Measurements from ENCODE around the gene ADGRB2. TPM values are rescaled to one million over a fixed set of nuclear protein-coding genes. Genes with fewer than 3 reads are reported as not detected.

Gene ADGRB2
- total and polyA plus RNA-seq, 3 donors from 2014 or later: 11.8 to 18.0 (median 15.7) TPM

DNA sequence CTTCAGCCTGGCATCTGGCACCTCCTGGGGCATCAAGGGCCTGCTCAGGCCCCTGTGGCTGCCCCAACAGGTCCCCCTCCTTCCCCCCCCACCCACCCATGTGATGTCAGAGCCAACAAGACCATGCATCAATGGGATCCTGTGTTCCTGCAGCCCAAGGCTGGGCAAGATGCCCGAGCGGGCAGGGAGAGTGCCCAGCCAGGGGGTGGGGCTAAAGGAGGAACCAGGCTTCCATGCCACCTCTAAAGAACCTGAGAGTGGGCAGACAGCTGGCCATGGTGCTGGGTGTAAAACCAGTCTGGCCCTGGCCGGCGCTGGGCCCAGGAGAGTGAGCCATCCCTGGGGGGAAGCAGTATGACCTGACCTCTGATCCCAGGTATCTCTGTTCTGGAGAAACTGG is 67.9 kb downstream of the ADGRB2 start:
- H3K4me3 ChIP-seq: no peak overlapping the region
- no peaks in the 10 kb centered on the region for H3K36me3 ChIP-seq (ENCODE audit: low read depth, missing control alignments)
- H3K27ac ChIP-seq: no peak overlapping the region
- H3K9me3 ChIP-seq: no peaks in the 10 kb centered on the region
- TF ChIP-seq POLR2A (IDR thresholded peaks at IDR 0.05) (no peak), CTCF (IDR thresholded peaks at IDR 0.05) (no peak)
- intact Hi-C loops (cut with DNase I; ENCODE audit: low total_unique reads): no loop called here
- DNase-seq: peak; percentile 82
- H3K4me1 ChIP-seq: peaks cover 13% of the 10 kb centered on the region
- no peaks in the 10 kb centered on the region for H3K27me3 ChIP-seq
- 74% methylated on average over 4 of the region's 4 CpGs; no CpG with 5 or more reads in 1 of the 2 donors for WGBS, 2 donors

DNA sequence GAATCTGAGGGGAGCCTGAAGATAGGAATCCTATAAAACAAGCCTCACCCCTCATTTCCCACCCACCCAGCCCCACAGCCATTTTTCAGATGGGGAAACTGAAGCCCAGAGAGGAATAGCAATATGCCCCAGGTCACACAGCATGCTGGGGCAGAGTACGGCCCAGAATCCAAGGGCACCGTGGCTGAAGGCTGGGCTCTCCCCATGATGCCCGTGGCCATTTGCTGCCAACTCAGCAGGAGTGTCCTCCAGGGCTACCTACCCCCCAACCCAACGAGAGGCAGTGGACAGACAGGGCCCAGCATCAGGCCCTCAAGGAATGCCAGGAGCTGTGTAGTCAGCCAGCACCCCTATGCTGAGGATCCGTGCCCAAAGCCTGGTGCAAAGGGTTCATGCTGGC is 68.8 kb downstream of the ADGRB2 start:
- intact Hi-C loops (cut with DNase I; ENCODE audit: low total_unique reads): no loop called here
- peaks cover 3% of the 10 kb centered on the region for H3K4me1 ChIP-seq
- H3K27ac ChIP-seq: no peak overlapping the region
- no peak for DNase-seq
- H3K27me3 ChIP-seq: no peaks in the 10 kb centered on the region
- no peak overlapping the region for H3K4me3 ChIP-seq
- no peaks in the 10 kb centered on the region for H3K9me3 ChIP-seq
- H3K36me3 ChIP-seq (ENCODE audit: low read depth, missing control alignments): no peaks in the 10 kb centered on the region
- WGBS, 2 donors: 90% methylated on average over 5 of the region's 5 CpGs; no CpG with 5 or more reads in 1 of the 2 donors
- TF ChIP-seq POLR2A (IDR thresholded peaks at IDR 0.05): no peak
- no peak for TF ChIP-seq CTCF (IDR thresholded peaks at IDR 0.05)

- 67 to 73% methylated on average over 8 of the region's 8 CpGs for WGBS, 2 donors
- no peak for DNase-seq
- Histone ChIP-seq H3K4me3 (no peak overlapping the region), H3K9me3 (no peaks in the 10 kb centered on the region), H3K36me3 (ENCODE audit: low read depth, missing control alignments) (no peaks in the 10 kb centered on the region), H3K4me1 (no peaks in the 10 kb centered on the region), H3K27me3 (no peaks in the 10 kb centered on the region), H3K27ac (no peak overlapping the region)
- intact Hi-C loops (cut with DNase I; ENCODE audit: low total_unique reads): no loop called here
- TF ChIP-seq POLR2A (IDR thresholded peaks at IDR 0.05): no peak
- no peak for TF ChIP-seq CTCF (IDR thresholded peaks at IDR 0.05)
These were observed 69.2 kb downstream of the ADGRB2 start for GRCh38 chr1:31694964-31695313.

DNA sequence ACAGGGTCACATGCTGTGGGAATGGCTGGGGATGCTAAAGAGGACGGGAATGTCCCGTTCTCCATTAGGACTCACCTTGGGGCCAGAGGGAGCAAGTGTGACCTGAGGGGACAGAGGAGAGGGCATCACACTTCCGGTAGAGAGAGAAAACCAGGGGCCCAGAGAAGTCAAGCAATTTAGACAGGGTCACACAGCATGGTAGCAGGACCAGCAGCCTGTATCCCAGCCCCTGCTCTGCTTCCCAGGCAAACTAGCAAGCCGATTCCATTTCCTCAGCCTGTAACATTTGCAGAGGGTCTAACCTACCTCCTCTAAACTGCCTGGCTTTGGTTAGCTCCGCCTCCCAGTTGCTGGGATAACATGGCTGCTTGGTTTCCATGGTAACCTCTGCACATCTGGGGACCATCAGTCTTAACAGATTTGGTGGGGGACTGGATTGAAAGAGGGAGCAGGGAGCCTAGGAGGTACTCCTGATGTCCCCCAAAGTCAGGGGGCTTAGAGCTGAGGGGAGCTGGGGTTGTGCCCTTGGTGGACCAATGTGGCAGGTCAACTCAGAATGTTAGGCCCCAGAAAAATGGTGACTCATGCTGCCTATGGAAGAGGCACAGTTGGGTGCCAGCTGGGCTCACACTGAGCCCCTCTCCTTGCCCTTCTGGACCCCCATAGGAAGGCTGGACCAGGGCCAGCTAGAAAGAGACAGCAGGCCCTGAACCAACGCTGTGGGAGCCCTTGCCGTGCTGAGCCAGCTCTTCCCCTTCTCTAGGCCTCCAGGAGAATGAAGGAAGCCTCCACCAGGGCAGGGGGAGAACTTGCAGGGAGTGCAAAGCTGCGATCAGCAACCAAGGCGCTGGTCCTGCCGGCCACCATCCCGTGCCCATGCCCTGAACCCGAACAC is 69.8 kb downstream of the ADGRB2 start:
- Histone ChIP-seq H3K4me1 (no peaks in the 10 kb centered on the region), H3K4me3 (no peak overlapping the region), H3K9me3 (no peaks in the 10 kb centered on the region), H3K27me3 (no peaks in the 10 kb centered on the region), H3K36me3 (ENCODE audit: low read depth, missing control alignments) (no peaks in the 10 kb centered on the region), H3K27ac (no peak overlapping the region)
- intact Hi-C loops (cut with DNase I; ENCODE audit: low total_unique reads): no loop called here
- whole genome bisulfite sequencing, 2 donors: 78 to 89% methylated on average over 11 to 12 of the region's 12 CpGs
- TF ChIP-seq CTCF (IDR thresholded peaks at IDR 0.05): no peak
- DNase-seq: no peak

- intact Hi-C loops (cut with DNase I; ENCODE audit: low total_unique reads): no loop called here
- Histone ChIP-seq H3K36me3 (ENCODE audit: low read depth, missing control alignments) (no peaks in the 10 kb centered on the region), H3K27ac (no peak overlapping the region), H3K9me3 (no peaks in the 10 kb centered on the region), H3K27me3 (no peaks in the 10 kb centered on the region), H3K4me1 (no peaks in the 10 kb centered on the region), H3K4me3 (no peak overlapping the region)
- WGBS, 2 donors: 86% methylated on average over 4 to 10 of the region's 10 CpGs
- DNase-seq: no peak
- no peak for TF ChIP-seq POLR2A (IDR thresholded peaks at IDR 0.05)
- no peak for TF ChIP-seq CTCF (IDR thresholded peaks at IDR 0.05)
These were observed 70.9 kb downstream of the ADGRB2 start for GRCh38 chr1:31693231-31693630.
